ENCODE measurements around the gene PARL.

- TF ChIP-seq SIN3A (IDR thresholded peaks at IDR 0.05; ENCODE audit: borderline replicate concordance, low read depth, low read length) (no peak), POLR2A (IDR thresholded peaks at IDR 0.05; ENCODE audit: insufficient read depth in 1 of 2, low read depth in 2 of 2, low read length in 2 of 2) (no peak), MAX (IDR thresholded peaks at IDR 0.05) (no peak), CTCF (CRISPR knock-in tag; IDR thresholded peaks at IDR 0.05) (no peak), SETDB1 (CRISPR knock-in tag; IDR thresholded peaks at IDR 0.05; ENCODE audit: borderline replicate concordance) (no peak), ATF7 (IDR thresholded peaks at IDR 0.05) (no peak), ATF7 (CRISPR knock-in tag; IDR thresholded peaks at IDR 0.05) (no peak), ISX (CRISPR knock-in tag; conservative IDR thresholded peaks at IDR 0.05) (no peak), ZNF792 (CRISPR knock-in tag; IDR thresholded peaks at IDR 0.05) (no peak), SYNCRIP (IDR thresholded peaks at IDR 0.05; ENCODE audit: insufficient read depth, low read depth, low read length) (no peak), CAMTA2 (CRISPR knock-in tag; IDR thresholded peaks at IDR 0.05; ENCODE audit: borderline replicate concordance) (no peak), FOXJ3 (CRISPR knock-in tag; IDR thresholded peaks at IDR 0.05; ENCODE audit: borderline replicate concordance) (no peak)
- TF ChIP-seq, protein P1, sequence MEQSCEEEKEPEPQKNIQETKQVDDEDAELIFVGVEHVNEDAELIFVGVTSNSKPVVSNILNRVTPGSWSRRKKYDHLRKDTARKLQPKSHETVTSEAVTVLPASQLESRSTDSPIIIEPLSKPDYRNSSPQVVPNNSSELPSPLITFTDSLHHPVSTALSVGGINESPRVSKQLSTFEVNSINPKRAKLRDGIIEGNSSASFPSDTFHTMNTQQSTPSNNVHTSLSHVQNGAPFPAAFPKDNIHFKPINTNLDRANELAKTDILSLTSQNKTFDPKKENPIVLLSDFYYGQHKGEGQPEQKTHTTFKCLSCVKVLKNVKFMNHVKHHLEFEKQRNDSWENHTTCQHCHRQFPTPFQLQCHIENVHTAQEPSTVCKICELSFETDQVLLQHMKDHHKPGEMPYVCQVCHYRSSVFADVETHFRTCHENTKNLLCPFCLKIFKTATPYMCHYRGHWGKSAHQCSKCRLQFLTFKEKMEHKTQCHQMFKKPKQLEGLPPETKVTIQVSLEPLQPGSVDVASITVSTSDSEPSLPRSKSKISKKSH (CRISPR knock-in tag; IDR thresholded peaks at IDR 0.05; ENCODE audit: borderline replicate concordance) = no peak
Measured at GRCh38 chr3:183807881-183808280, 76.8 kb downstream of the PARL start.

Measured in HepG2 (cell line).